Jurkat, Clone E6-1 (cell line): Measurements from ENCODE around the gene LIME1.
"Not testable (repeated sequence)": the region's sequence is repeated elsewhere in the genome, so short reads cannot be mapped to it uniquely, and the experiment has no call there.

Source experiments
- DNase-seq: peaks from one replicate; pipeline ENCODE4 v3.0.0-alpha.2; 2011; ENCODE audit warnings: low read depth, low spot score
- H3K4me3 ChIP-seq: 2 replicates; pipeline ENCODE4 v1.5.1; 2011; ENCODE audit warnings: mild to moderate bottlenecking, low read length, control low read depth, moderate library complexity

Gene LIME1

GRCh38 chr20:63765902-63766301 lies 29.4 kb downstream of the LIME1 start:
- H3K4me3 ChIP-seq, result no peak overlapping the region
- DNase-seq, result no peak

GRCh38 chr20:63766695-63767426 lies 30.4 kb downstream of the LIME1 start:
- DNase-seq, result no peak
- no peak overlapping the region for H3K4me3 ChIP-seq

GRCh38 chr20:63767456-63767855 lies 31.0 kb downstream of the LIME1 start:
- H3K4me3 ChIP-seq, result no peak overlapping the region
- DNase-seq, result no peak

GRCh38 chr20:63767886-63768285 lies 31.4 kb downstream of the LIME1 start:
- H3K4me3 ChIP-seq, result no peak overlapping the region
- DNase-seq, result no peak

- no peak for DNase-seq
- no peak overlapping the region for H3K4me3 ChIP-seq
These were observed 32.4 kb downstream of the LIME1 start for GRCh38 chr20:63768591-63769515.

- no peak overlapping the region for H3K4me3 ChIP-seq
- DNase-seq, result no peak
These were observed 33.5 kb downstream of the LIME1 start for GRCh38 chr20:63769891-63770474.

GRCh38 chr20:63771046-63771707 lies 34.7 kb downstream of the LIME1 start:
- H3K4me3 ChIP-seq, result no peak overlapping the region
- no peak for DNase-seq

GRCh38 chr20:63772781-63773518 lies 36.5 kb downstream of the LIME1 start:
- DNase-seq, result no peak
- no peak overlapping the region for H3K4me3 ChIP-seq

- no peak for DNase-seq
These were observed 37.2 kb downstream of the LIME1 start for GRCh38 chr20:63773571-63774241.

GRCh38 chr20:63774306-63774705 lies 37.8 kb downstream of the LIME1 start:
- DNase-seq, result no peak
- no peak overlapping the region for H3K4me3 ChIP-seq

More at GRCh38 chr20:63773571-63774241, 37.2 kb downstream of the LIME1 start:
- H3K4me3 ChIP-seq, result no peak overlapping the region

- no peak overlapping the region for H3K4me3 ChIP-seq
- DNase-seq, result no peak
These were observed 38.9 kb downstream of the LIME1 start for GRCh38 chr20:63775096-63775978.

GRCh38 chr20:63776875-63777274 lies 40.4 kb downstream of the LIME1 start:
- H3K4me3 ChIP-seq, DNase-seq: not testable (repeated sequence)

- no peak overlapping the region for H3K4me3 ChIP-seq
- no peak for DNase-seq
These were observed 41.1 kb downstream of the LIME1 start for GRCh38 chr20:63777614-63778013.

- no peak for DNase-seq
- no peak overlapping the region for H3K4me3 ChIP-seq
These were observed 41.7 kb downstream of the LIME1 start for GRCh38 chr20:63778034-63778752.

GRCh38 chr20:63778857-63779256 lies 42.4 kb downstream of the LIME1 start:
- H3K4me3 ChIP-seq, result no peak overlapping the region
- no peak for DNase-seq

- no peak overlapping the region for H3K4me3 ChIP-seq
- no peak for DNase-seq
These were observed 44.7 kb downstream of the LIME1 start for GRCh38 chr20:63781181-63781580.

- H3K4me3 ChIP-seq, result peak overlapping the region; percentile 6
- DNase-seq, result peak; percentile 84
These were observed 45.6 kb downstream of the LIME1 start for GRCh38 chr20:63782051-63782471.
